Urinary bladder (tissue), 4 donors: ENCODE measurements around the gene TMC3. TPM values are rescaled to one million over a fixed set of nuclear protein-coding genes. Genes with fewer than 3 reads are reported as not detected.
A peak's percentile ranks its signal among the peaks of the same experiment; 100 is the strongest.
"Not testable (repeated sequence)": the region's sequence is repeated elsewhere in the genome, so short reads cannot be mapped to it uniquely, and the experiment has no call there.

Experiments
- DNase-seq: peaks from one replicate; pipeline ENCODE4 v3.0.0-alpha.2; 2015; ENCODE audit errors: extremely low spot score
- H3K27ac ChIP-seq: one replicate; pipeline ENCODE4 v1.5.1; 2013; ENCODE audit warnings: low read depth, mild to moderate bottlenecking, moderate library complexity
- H3K36me3 ChIP-seq: one replicate; pipeline ENCODE4 v1.6.1; 2013; ENCODE audit warnings: mild to moderate bottlenecking, moderate library complexity; ENCODE audit not compliant: insufficient read depth
- H3K4me1 ChIP-seq: one replicate; pipeline ENCODE4 v1.6.1; 2013; ENCODE audit warnings: mild to moderate bottlenecking, moderate library complexity; ENCODE audit not compliant: insufficient read depth
- H3K4me3 ChIP-seq: one replicate; pipeline ENCODE4 v1.5.1; 2013; ENCODE audit warnings: low read depth, low read length
- WGBS: extraction: QIAGEN DNeasy Blood & Tissue Kit; methylation state at CpG from one replicate; pipeline ENCODE4 v1.1.7; 2013; 5-methylcytosine and 5-hydroxymethylcytosine counted together
- polyA plus RNA-seq: library from polyadenylated mRNA; stranded (reverse); fragments of 200-250 nt; gene quantifications from one replicate; pipeline ENCODE4 v1.2.3, GENCODE V29; 2013
- total RNA-seq: library from RNA; depleted of rRNA; stranded (reverse); fragments of >200 nt; gene quantifications from one replicate; pipeline ENCODE4 v1.2.3, GENCODE V29; 2014
- donor health status: healthy with polysubstance abuse.
- donor health status: healthy.

The TMC3 gene
- total and polyA plus RNA-seq, 2 donors, result 0.62 to 0.95 TPM

DNA sequence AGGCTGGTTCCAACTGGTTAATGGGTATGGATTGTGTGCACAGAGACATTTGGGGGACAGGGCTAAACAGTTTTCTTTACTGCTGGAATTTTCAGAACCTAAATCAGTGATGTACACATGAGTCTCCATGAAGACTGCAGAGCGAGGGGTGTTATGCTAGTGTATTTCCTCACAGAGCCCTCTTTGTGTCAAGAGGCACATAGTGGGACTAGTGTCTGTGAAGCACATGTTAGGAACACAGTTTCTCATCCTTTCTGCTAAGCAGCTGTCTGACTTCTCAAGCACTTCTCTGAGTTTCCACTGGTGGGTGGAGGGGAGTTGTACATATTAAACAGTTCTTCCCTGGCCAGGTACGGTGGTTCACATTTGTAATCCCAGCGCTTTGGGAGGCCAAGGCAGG lies 40.6 kb downstream of the TMC3 start:
- H3K36me3 ChIP-seq, result no peaks in the 10 kb centered on the region
- DNase-seq, result no peak
- WGBS, result over 99% methylated on average over 3 of the region's 3 CpGs
- H3K4me3 ChIP-seq, result no peak overlapping the region
- no peaks in the 10 kb centered on the region for H3K4me1 ChIP-seq
- H3K27ac ChIP-seq, result no peak overlapping the region

GRCh38 chr15:81332326-81332725 lies 41.7 kb downstream of the TMC3 start:
- Histone ChIP-seq H3K4me1 (no peaks in the 10 kb centered on the region), H3K4me3 (no peak overlapping the region), H3K27ac (no peak overlapping the region), H3K36me3 (no peaks in the 10 kb centered on the region)
- no peak for DNase-seq
- WGBS, result 97% methylated on average over 12 of the region's 12 CpGs

GRCh38 chr15:81331600-81331999 lies 42.4 kb downstream of the TMC3 start:
- 79% methylated on average over 15 of the region's 15 CpGs for WGBS
- no peak for DNase-seq
- H3K27ac ChIP-seq, result no peak overlapping the region
- H3K36me3 ChIP-seq, result no peaks in the 10 kb centered on the region
- H3K4me1 ChIP-seq, result no peaks in the 10 kb centered on the region
- no peak overlapping the region for H3K4me3 ChIP-seq

GRCh38 chr15:81331141-81331540 lies 42.9 kb downstream of the TMC3 start:
- WGBS, result 26% methylated on average over 9 of the region's 9 CpGs
- H3K4me1 ChIP-seq, H3K27ac ChIP-seq, DNase-seq, H3K36me3 ChIP-seq, H3K4me3 ChIP-seq: not testable (repeated sequence)

GRCh38 chr15:81330366-81331090 lies 43.5 kb downstream of the TMC3 start:
- Histone ChIP-seq H3K36me3 (no peaks in the 10 kb centered on the region), H3K4me3 (no peak overlapping the region), H3K27ac (no peak overlapping the region), H3K4me1 (no peaks in the 10 kb centered on the region)
- WGBS, result 52% methylated on average over 5 of the region's 5 CpGs
- no peak for DNase-seq

GRCh38 chr15:81329446-81329845 lies 44.6 kb downstream of the TMC3 start:
- Histone ChIP-seq H3K4me3 (no peak overlapping the region), H3K4me1 (no peaks in the 10 kb centered on the region), H3K27ac (no peak overlapping the region), H3K36me3 (no peaks in the 10 kb centered on the region)
- DNase-seq, result no peak
- 98% methylated on average over 2 of the region's 2 CpGs for WGBS

DNA sequence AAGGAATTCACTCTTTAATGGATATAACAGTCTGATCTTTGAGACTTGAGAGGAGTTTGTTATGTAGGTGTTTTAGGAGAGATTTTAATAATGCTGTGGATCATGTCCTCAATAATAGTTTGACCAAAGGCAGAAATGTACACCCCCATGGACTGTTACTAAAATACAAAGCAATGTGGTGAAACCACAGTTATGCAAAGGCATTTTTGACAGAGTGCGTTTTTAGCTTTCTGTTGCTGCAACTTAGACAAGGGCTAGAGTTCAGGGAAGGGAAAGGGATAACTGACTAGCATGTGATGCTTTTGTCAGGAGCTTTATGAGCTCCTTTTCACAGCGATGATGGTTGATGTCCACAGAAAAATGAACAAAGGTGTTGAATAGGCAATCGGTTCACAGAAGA lies 46.5 kb downstream of the TMC3 start:
- H3K27ac ChIP-seq, result no peak overlapping the region
- 80% methylated on average over 3 of the region's 3 CpGs for WGBS
- no peaks in the 10 kb centered on the region for H3K4me1 ChIP-seq
- H3K36me3 ChIP-seq, result no peaks in the 10 kb centered on the region
- H3K4me3 ChIP-seq, result no peak overlapping the region
- DNase-seq, result no peak

GRCh38 chr15:81326466-81327212 lies 47.4 kb downstream of the TMC3 start:
- Histone ChIP-seq H3K4me3 (no peak overlapping the region), H3K36me3 (no peaks in the 10 kb centered on the region), H3K4me1 (no peaks in the 10 kb centered on the region), H3K27ac (no peak overlapping the region)
- DNase-seq, result no peak
- WGBS, result 89% methylated on average over 7 of the region's 7 CpGs

DNA sequence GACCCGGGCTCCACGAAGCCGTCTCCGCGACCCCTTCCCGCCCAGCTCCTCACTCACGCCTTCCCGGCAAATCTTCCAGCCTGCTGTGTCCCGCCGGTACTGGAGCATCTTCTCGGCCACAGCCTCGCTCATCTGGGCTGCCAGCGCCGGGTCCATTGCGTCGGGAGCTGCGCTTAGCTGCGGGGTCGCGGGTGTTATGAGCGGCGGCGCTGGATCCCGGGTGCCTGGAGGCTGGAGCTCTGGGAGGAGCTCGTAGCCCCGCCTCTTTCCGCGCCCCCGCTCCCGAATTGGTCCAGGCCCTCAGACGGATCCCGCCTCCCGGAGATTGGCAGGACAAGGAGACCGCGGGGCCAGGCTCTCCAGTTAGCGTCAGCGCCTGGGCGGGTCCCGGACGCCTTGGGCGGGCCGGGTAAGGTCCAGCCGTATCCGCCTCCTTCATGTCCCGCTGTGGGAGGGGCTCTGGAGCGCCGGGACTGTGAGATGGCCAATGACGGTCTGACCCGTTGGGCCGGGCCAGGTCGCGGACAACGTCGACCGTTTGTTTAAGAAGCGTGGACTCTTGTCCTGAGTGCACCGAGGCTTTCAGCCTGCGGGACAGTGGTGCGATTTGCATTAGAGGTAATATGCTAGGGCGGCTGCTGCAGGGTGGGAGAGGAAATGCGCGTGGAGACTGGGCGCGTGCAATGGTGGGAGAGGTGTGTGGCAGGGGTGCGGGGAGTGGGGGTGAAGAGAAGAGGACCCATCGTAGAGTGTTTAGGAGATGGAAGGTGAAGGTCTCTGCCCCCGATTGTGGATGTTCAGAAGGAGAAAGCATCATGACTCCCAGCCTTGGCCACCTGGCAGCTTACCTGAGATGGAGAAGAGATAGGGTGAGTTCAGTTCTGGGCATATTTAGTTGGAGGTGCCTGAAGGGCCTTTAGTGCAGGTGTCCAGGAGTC lies 49.8 kb downstream of the TMC3 start, which contains the start of gene STARD5:
STARD5 (minus strand) TSS at position 198 of the 938 bp plus-strand sequence; CDS start at position 156, 42 bp downstream.
- H3K27ac ChIP-seq, result peak within 1 kb of the TSS; percentile 82
- H3K4me3 ChIP-seq, result peak within 1 kb of the TSS; percentile 82
- WGBS, result 1% methylated on average over 67 of the region's 67 CpGs
- H3K4me1 ChIP-seq, result no peaks in the 10 kb centered on the region
- DNase-seq, result peak; percentile 95
- H3K36me3 ChIP-seq, result no peaks in the 10 kb centered on the region

GRCh38 chr15:81323559-81323943 lies 50.5 kb downstream of the TMC3 start:
- H3K4me3 ChIP-seq, result peak overlapping the region; percentile 82
- H3K4me1 ChIP-seq, result no peaks in the 10 kb centered on the region
- H3K36me3 ChIP-seq, result no peaks in the 10 kb centered on the region
- DNase-seq, result no peak
- 10% methylated on average over 4 of the region's 4 CpGs for WGBS
- H3K27ac ChIP-seq, result peak overlapping the region; percentile 82

DNA sequence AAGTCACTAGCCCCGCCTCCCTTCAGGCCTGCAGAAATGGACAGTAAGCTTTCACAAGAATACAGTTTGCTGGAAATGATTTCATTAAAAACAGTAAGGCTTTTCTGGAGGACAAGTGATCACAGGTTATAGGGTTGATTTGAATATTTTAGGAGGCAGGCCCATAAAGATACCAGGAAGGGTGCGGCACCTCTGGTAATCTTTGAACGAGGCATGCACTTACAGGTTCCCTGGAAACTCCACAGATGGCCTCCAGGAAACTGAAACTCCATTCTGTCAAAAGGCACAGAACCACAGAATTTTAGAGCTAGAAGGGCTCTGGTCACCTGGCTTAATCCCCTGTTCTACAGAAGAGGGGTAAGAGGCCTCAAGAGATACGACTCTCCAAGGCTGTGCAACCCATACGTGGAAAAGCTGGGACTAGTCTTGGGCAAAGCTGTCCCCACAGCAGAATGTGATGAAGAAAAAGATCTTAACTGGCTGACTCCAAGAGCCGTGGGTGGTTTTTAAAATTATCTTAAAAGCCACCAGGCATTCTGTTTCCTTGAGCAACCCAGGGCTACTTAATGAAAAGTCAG lies 51.2 kb downstream of the TMC3 start:
- H3K4me3 ChIP-seq, result peak overlapping the region; percentile 21

DNA sequence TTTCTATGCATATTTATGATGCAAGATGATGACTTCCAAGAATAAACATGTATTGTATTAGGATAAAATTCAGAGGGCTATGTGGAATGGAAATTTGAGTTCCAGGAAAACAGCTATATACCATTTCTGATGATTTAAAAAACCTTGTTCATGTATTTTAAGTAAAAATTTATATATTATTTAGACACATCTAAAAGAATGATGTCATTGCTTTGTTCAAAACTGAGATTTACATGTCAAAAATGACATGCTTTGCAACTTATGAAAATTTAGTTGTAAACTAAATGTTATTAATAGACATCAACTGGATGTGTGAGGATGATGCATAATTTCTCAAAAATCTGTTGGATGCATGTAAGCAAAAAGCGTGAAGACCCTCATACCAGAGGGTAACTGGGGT lies 52.3 kb downstream of the TMC3 start:
- Histone ChIP-seq H3K4me1 (no peaks in the 10 kb centered on the region), H3K4me3 (no peak overlapping the region), H3K36me3 (no peaks in the 10 kb centered on the region), H3K27ac (no peak overlapping the region)
- 92% methylated on average over 1 of the region's 1 CpG for WGBS
- DNase-seq, result no peak

More for the DNA sequence above, 51.2 kb downstream of the TMC3 start:
- 68% methylated on average over 6 of the region's 6 CpGs for WGBS
- DNase-seq, result no peak
- no peaks in the 10 kb centered on the region for H3K36me3 ChIP-seq
- no peaks in the 10 kb centered on the region for H3K4me1 ChIP-seq
- no peak overlapping the region for H3K27ac ChIP-seq

- 92% methylated on average over 6 of the region's 6 CpGs for WGBS
- Histone ChIP-seq H3K4me3 (no peak overlapping the region), H3K27ac (no peak overlapping the region), H3K36me3 (no peaks in the 10 kb centered on the region), H3K4me1 (no peaks in the 10 kb centered on the region)
- no peak for DNase-seq
Measured at GRCh38 chr15:81317642-81318017, 56.4 kb downstream of the TMC3 start.
